ENCODE results near the gene RBBP4.

The RBBP4 gene

GRCh38 chr1:32727876-32728275 is 76.9 kb downstream of the RBBP4 start:
- FAIRE-seq = no peak

- no peak for FAIRE-seq
Observed at GRCh38 chr1:32728413-32729077, 77.5 kb downstream of the RBBP4 start.

GRCh38 chr1:32729254-32730046 is 78.4 kb downstream of the RBBP4 start:
- FAIRE-seq = no peak

- FAIRE-seq = no peak
Observed at GRCh38 chr1:32733582-32734321, 82.7 kb downstream of the RBBP4 start.
